HEK293 (cell line): ENCODE data around the gene C2orf76.

Experiments
- CTCF ChIA-PET: fragments of 350-600 bp; formaldehyde crosslinking; extraction: SDS; loops from one replicate; lab custom pipeline; 2021; ENCODE audit warnings: antibody characterized with exemption; lab: Yijun Ruan, JAX
- POLR2A ChIA-PET: fragments of 300-600 bp; formaldehyde crosslinking; extraction: SDS; loops from one replicate; lab custom pipeline; 2020; ENCODE audit warnings: antibody characterized with exemption, inconsistent platforms; lab: Yijun Ruan, JAX
- H3K27ac ChIP-seq: fragments of 200-500 bp; sonication (Bioruptor generic); 2 replicates; pipeline ENCODE4 v1.5.1; 2014; ENCODE audit warnings: low read depth, low read length, control low read depth, inconsistent platforms; ENCODE audit errors: extremely low read depth
- H3K36me3 ChIP-seq, 2 experiments: fragments of 200-500 bp in 1 of 2; sonication (Bioruptor generic) in 1 of 2; 1 replicate in 1 of 2; 2 replicates in 1 of 2; pipeline ENCODE4 v1.5.1; 2014 to 2017; ENCODE audit warnings: inconsistent platforms in 2 of 2, low read length in 2 of 2; ENCODE audit not compliant: control insufficient read depth in 2 of 2, insufficient read depth in 1 of 2
- H3K4me1 ChIP-seq: fragments of 200-500 bp; sonication (Bioruptor generic); 2 replicates; pipeline ENCODE4 v1.5.1; 2014; ENCODE audit warnings: mild to moderate bottlenecking, low read length, inconsistent platforms; ENCODE audit not compliant: control insufficient read depth, insufficient read depth
- H3K4me3 ChIP-seq: 2 replicates; pipeline ENCODE4 v1.5.1; 2011; ENCODE audit warnings: low read depth, mild to moderate bottlenecking, control low read depth, low read length, moderate library complexity
- H3K9me3 ChIP-seq: fragments of 200-500 bp; sonication (Bioruptor generic); 2 replicates; pipeline ENCODE4 v1.5.1; 2014; ENCODE audit warnings: low read depth, low read length, inconsistent platforms; ENCODE audit not compliant: control insufficient read depth, insufficient read depth
- REST ChIP-seq: fragments of 450-650 bp; formaldehyde crosslinking; IDR thresholded peaks from 2 replicates; pipeline ENCODE4 v1.5.1; 2016; ENCODE audit warnings: missing biosample characterization, missing genetic modification characterization
- ZBTB49 ChIP-seq: fragments of 450-650 bp; formaldehyde crosslinking; IDR thresholded peaks from 2 replicates; pipeline ENCODE4 v1.5.1; 2016; ENCODE audit warnings: missing biosample characterization, missing genetic modification characterization, low read depth
- ZBTB7A ChIP-seq: fragments of 450-650 bp; formaldehyde crosslinking; IDR thresholded peaks from 2 replicates; pipeline ENCODE4 v1.5.1; 2016; ENCODE audit warnings: low read depth, missing biosample characterization, missing genetic modification characterization
- ZFHX2 ChIP-seq: fragments of 450-650 bp; formaldehyde crosslinking; conservative IDR thresholded peaks from 2 replicates; pipeline ENCODE4 v1.5.1; 2016; ENCODE audit warnings: missing biosample characterization, missing genetic modification characterization
- ZNF132 ChIP-seq: fragments of 450-650 bp; formaldehyde crosslinking; IDR thresholded peaks from 2 replicates; pipeline ENCODE4 v1.5.1; 2017; ENCODE audit warnings: missing biosample characterization, missing genetic modification characterization, borderline replicate concordance
- ZNF157 ChIP-seq: fragments of 450-650 bp; formaldehyde crosslinking; IDR thresholded peaks from 2 replicates; pipeline ENCODE4 v1.5.1; 2016; ENCODE audit warnings: missing biosample characterization, missing genetic modification characterization
- ZNF211 ChIP-seq: fragments of 450-650 bp; formaldehyde crosslinking; IDR thresholded peaks from 2 replicates; pipeline ENCODE4 v1.5.1; 2016; ENCODE audit warnings: low read depth, missing biosample characterization, missing genetic modification characterization
- ZNF394 ChIP-seq: fragments of 450-650 bp; formaldehyde crosslinking; IDR thresholded peaks from 2 replicates; pipeline ENCODE4 v1.5.1; 2016; ENCODE audit warnings: missing biosample characterization, missing genetic modification characterization, mild to moderate bottlenecking, moderate library complexity, borderline replicate concordance
- ZNF398 ChIP-seq: fragments of 450-650 bp; formaldehyde crosslinking; IDR thresholded peaks from 2 replicates; pipeline ENCODE4 v1.5.1; 2017; ENCODE audit warnings: missing biosample characterization, missing genetic modification characterization
- ZNF423 ChIP-seq: fragments of 450-650 bp; formaldehyde crosslinking; IDR thresholded peaks from 2 replicates; pipeline ENCODE4 v1.5.1; 2016; ENCODE audit warnings: missing biosample characterization, missing genetic modification characterization
- ZNF510 ChIP-seq: fragments of 450-650 bp; formaldehyde crosslinking; IDR thresholded peaks from 2 replicates; pipeline ENCODE4 v1.5.1; 2018; ENCODE audit warnings: mild to moderate bottlenecking, missing genetic modification characterization, missing biosample characterization; ENCODE audit not compliant: insufficient replicate concordance
- ZNF639 ChIP-seq: fragments of 450-650 bp; formaldehyde crosslinking; IDR thresholded peaks from 2 replicates; pipeline ENCODE4 v1.5.1; 2016; ENCODE audit warnings: missing biosample characterization, missing genetic modification characterization
- ZNF660 ChIP-seq: fragments of 450-650 bp; IDR thresholded peaks from 2 replicates; pipeline ENCODE4 v1.5.1; 2018; ENCODE audit warnings: missing biosample characterization, mild to moderate bottlenecking, missing genetic modification characterization
- ZNF664 ChIP-seq: fragments of 450-650 bp; formaldehyde crosslinking; IDR thresholded peaks from 2 replicates; pipeline ENCODE4 v1.5.1; 2016; ENCODE audit warnings: missing biosample characterization, missing genetic modification characterization
- ZSCAN4 ChIP-seq: fragments of 450-650 bp; formaldehyde crosslinking; IDR thresholded peaks from 2 replicates; pipeline ENCODE4 v1.5.1; 2017; ENCODE audit warnings: missing biosample characterization, missing genetic modification characterization
- TF ChIP-seq, protein P1 (sequence below): fragments of 450-650 bp; formaldehyde crosslinking; IDR thresholded peaks from 2 replicates; pipeline ENCODE4 v1.5.1; 2016; ENCODE audit warnings: missing biosample characterization, missing genetic modification characterization

C2orf76 gene

GRCh38 chr2:119311371-119311770 lies 55.3 kb downstream of the C2orf76 start:
- no peak overlapping the region for H3K27ac ChIP-seq
- no peak overlapping the region for H3K4me3 ChIP-seq
- TF ChIP-seq ZNF510 (tag by site-specific recombination) (no peak), ZNF664 (tag by site-specific recombination) (no peak), ZNF157 (no peak), ZNF639 (no peak), ZNF211 (tag by site-specific recombination) (no peak), ZNF398 (tag by site-specific recombination) (no peak), ZNF660 (tag by site-specific recombination) (no peak), ZFHX2 (tag by site-specific recombination) (no peak), ZNF423 (no peak)
- no peaks in the 10 kb centered on the region for H3K4me1 ChIP-seq
- CTCF ChIA-PET, result interaction anchor here (0.5 to 4.4 kb wide), 9 partner anchors 12 to 448 kb away, joined by 3 to 28 read pairs (median 3); partner anchors contain the start of gene PTPN4
- no peaks in the 10 kb centered on the region for H3K36me3 ChIP-seq
- POLR2A ChIA-PET, result no interaction called here
- no peaks in the 10 kb centered on the region for H3K9me3 ChIP-seq

DNA sequence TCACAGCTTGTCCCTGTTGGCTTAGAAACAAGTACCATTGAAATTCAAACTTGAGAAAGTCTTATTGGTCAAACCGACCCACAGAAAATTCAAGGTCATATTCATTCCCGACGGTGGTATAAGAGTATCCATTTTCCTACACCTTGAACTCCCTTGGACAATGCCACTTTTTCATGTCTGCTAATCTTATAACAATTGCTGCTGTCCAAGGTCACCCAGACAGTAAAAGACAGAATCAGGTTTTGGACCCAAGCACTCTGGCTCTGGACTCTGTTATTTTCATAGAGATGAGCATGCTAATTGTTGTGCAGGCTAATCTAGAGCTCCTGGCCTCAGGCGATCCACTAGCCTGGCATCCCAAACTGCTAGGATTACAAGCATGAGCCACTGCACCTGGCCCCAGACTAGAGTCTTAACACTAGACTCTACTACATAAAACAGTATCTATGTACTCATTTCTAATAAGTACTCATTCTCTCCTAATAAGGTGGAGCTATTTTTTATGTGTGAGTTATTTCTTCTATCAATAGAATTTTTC lies 57.8 kb downstream of the C2orf76 start:
- H3K36me3 ChIP-seq, result no peaks in the 10 kb centered on the region
- no peak overlapping the region for H3K27ac ChIP-seq
- ChIA-PET POLR2A (no interaction called here), CTCF (interaction anchor here (0.6 to 4.4 kb wide), 8 partner anchors 8 to 428 kb away, joined by 3 to 28 read pairs (median 4); no protein-coding TSS in a partner anchor)
- no peaks in the 10 kb centered on the region for H3K9me3 ChIP-seq
- TF ChIP-seq REST (tag by site-specific recombination), result peak; percentile 77
- no peak for TF ChIP-seq ZNF132 (tag by site-specific recombination)
- no peak for TF ChIP-seq ZBTB7A
- TF ChIP-seq, protein P1, sequence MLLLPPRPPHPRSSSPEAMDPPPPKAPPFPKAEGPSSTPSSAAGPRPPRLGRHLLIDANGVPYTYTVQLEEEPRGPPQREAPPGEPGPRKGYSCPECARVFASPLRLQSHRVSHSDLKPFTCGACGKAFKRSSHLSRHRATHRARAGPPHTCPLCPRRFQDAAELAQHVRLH (tag by site-specific recombination), result no peak
- no peak for TF ChIP-seq ZBTB49
- no peak for TF ChIP-seq ZNF394 (tag by site-specific recombination)
- TF ChIP-seq ZSCAN4 (tag by site-specific recombination), result no peak
- peaks cover 11% of the 10 kb centered on the region; the same call in 1 of the 2 replicates for H3K4me1 ChIP-seq
- no peak overlapping the region for H3K4me3 ChIP-seq
